WTC11 (cell line): ENCODE data around the gene F2RL2.

Source experiments
- ATF2 ChIP-seq: sonication (generic); formaldehyde crosslinking; IDR thresholded peaks from 2 replicates; pipeline ENCODE4 v1.8.1; 2022; ENCODE audit warnings: low read depth, missing genetic modification reagents, borderline replicate concordance
- ATF3 ChIP-seq: sonication (generic); formaldehyde crosslinking; conservative IDR thresholded peaks from 2 replicates; pipeline ENCODE4 v1.8.1; 2022; ENCODE audit warnings: mild to moderate bottlenecking, missing genetic modification reagents
- ATF6 ChIP-seq: sonication (generic); formaldehyde crosslinking; IDR thresholded peaks from 2 replicates; pipeline ENCODE4 v1.8.1; 2023; ENCODE audit warnings: mild to moderate bottlenecking, missing genetic modification reagents
- CTCF ChIP-seq: fragments of 200-600 bp; IDR thresholded peaks from 2 replicates; pipeline ENCODE4 v1.8.0; 2022; ENCODE audit warnings: antibody characterized with exemption
- E2F5 ChIP-seq: sonication (generic); formaldehyde crosslinking; IDR thresholded peaks from 2 replicates; pipeline ENCODE4 v1.8.1; 2022; ENCODE audit warnings: mild to moderate bottlenecking, moderate library complexity, missing genetic modification reagents
- FOXP4 ChIP-seq: sonication (generic); formaldehyde crosslinking; IDR thresholded peaks from 2 replicates; pipeline ENCODE4 v1.8.0; 2022; ENCODE audit warnings: mild to moderate bottlenecking, missing genetic modification reagents
- GABPB1 ChIP-seq: sonication (generic); formaldehyde crosslinking; IDR thresholded peaks from 2 replicates; pipeline ENCODE4 v1.8.1; 2023; ENCODE audit warnings: mild to moderate bottlenecking, missing genetic modification reagents
- MAX ChIP-seq: sonication (generic); formaldehyde crosslinking; IDR thresholded peaks from 2 replicates; pipeline ENCODE4 v1.8.0; 2022; ENCODE audit warnings: mild to moderate bottlenecking, missing genetic modification reagents
- NR3C1 ChIP-seq: sonication (generic); formaldehyde crosslinking; conservative IDR thresholded peaks from 2 replicates; pipeline ENCODE4 v1.8.1; 2023; ENCODE audit warnings: low read depth, mild to moderate bottlenecking, missing genetic modification reagents
- SMAD3 ChIP-seq: sonication (generic); formaldehyde crosslinking; IDR thresholded peaks from 2 replicates; pipeline ENCODE4 v1.8.0; 2022; ENCODE audit warnings: missing genetic modification reagents, mild to moderate bottlenecking, borderline replicate concordance
- USF1 ChIP-seq: sonication (generic); formaldehyde crosslinking; IDR thresholded peaks from 2 replicates; pipeline ENCODE4 v1.8.0; 2022; ENCODE audit warnings: mild to moderate bottlenecking, missing genetic modification reagents

GRCh38 chr5:76620166-76620565 lies 3.0 kb downstream of the F2RL2 start:
- TF ChIP-seq CTCF (no peak), USF1 (no peak), FOXP4 (CRISPR knock-in tag) (no peak), SMAD3 (CRISPR knock-in tag) (no peak), ATF3 (no peak), E2F5 (CRISPR knock-in tag) (no peak), NR3C1 (no peak), ATF6 (CRISPR knock-in tag) (no peak), GABPB1 (CRISPR knock-in tag) (no peak), ATF2 (CRISPR knock-in tag) (no peak), MAX (CRISPR knock-in tag) (no peak)
